Measurements from ENCODE around the gene STIMATE. TPM values are rescaled to one million over a fixed set of nuclear protein-coding genes. Genes with fewer than 3 reads are reported as not detected.

Gene STIMATE
- total and polyA plus RNA-seq, 2 experiments from 2014 or later: 7.3 to 17.4 TPM

DNA sequence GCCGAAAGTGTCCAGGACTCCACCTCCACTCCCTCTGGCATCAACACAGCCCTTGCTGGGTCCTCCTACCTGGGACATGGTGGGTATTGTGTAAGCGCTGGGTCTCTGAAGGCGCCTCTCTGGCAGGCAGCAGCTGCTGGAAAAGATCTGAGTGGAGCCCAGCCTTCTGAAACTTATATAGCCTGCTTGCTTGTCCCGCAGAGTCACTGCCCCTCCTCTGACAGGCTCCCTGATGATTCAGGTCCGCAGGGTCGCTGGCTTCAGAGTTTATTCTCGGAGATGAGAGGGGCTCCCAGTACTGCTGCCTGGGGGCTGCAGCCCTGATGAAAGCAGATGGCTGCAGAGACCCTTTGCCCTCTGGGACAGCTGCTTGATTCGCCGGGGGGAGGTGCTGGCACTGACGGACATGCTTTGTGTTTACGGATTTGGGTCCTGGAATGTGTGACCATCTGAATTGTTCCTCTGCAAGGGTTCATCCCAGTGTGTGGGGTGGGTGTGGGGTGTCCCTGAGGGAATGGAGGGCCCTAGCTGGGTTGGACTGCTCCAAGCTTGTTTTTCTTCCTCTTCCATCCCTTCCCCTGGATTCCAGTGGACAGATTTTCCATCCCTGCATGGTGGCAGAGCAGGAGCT lies 62.4 kb downstream of the STIMATE start, which contains the start of gene MUSTN1:
Gene MUSTN1 (minus strand): TSS at position 149 of the 631 bp plus-strand sequence. CDS start 71 bp downstream, at position 78.
- H3K4me1 ChIP-seq (ENCODE audit: low read depth): no peaks in the 10 kb centered on the region
- no peak within 1 kb of the TSS for H3K27ac ChIP-seq
- DNase-seq (ENCODE audit: low read depth in 1 of 2, low spot score in 1 of 2): peak; percentile 29 to 38
- TF ChIP-seq, protein P1, sequence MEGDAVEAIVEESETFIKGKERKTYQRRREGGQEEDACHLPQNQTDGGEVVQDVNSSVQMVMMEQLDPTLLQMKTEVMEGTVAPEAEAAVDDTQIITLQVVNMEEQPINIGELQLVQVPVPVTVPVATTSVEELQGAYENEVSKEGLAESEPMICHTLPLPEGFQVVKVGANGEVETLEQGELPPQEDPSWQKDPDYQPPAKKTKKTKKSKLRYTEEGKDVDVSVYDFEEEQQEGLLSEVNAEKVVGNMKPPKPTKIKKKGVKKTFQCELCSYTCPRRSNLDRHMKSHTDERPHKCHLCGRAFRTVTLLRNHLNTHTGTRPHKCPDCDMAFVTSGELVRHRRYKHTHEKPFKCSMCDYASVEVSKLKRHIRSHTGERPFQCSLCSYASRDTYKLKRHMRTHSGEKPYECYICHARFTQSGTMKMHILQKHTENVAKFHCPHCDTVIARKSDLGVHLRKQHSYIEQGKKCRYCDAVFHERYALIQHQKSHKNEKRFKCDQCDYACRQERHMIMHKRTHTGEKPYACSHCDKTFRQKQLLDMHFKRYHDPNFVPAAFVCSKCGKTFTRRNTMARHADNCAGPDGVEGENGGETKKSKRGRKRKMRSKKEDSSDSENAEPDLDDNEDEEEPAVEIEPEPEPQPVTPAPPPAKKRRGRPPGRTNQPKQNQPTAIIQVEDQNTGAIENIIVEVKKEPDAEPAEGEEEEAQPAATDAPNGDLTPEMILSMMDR (IDR thresholded peaks at IDR 0.05; ENCODE audit: low read depth, low read length): no peak
- no peaks in the 10 kb centered on the region for H3K27me3 ChIP-seq
- H3K36me3 ChIP-seq: no peaks in the 10 kb centered on the region
- H3K9me3 ChIP-seq (ENCODE audit: low read depth): no peaks in the 10 kb centered on the region
- no peak within 1 kb of the TSS for H3K4me3 ChIP-seq

DNA sequence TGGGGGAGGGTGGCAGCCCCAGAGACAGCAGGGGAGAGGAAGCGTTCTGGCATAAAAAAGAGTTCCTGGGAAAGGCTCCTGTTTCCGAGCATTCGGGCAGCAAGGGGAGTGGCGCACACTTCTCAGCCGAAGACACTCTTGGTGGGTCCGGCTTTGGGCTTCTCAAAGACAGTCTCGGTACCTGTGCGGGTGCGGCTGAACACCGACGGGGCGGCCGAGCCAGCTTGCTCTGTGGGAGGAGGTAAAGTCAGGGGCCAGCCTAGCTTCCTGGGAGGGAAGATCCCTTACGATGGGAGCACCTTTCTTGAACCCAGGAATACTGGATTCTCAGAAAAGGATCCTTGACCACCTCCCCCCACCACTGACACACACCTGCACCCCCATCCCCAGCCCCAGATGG lies 64.1 kb downstream of the STIMATE start:
- no peak overlapping the region for H3K4me3 ChIP-seq
- H3K4me1 ChIP-seq (ENCODE audit: low read depth): no peaks in the 10 kb centered on the region
- no peaks in the 10 kb centered on the region for H3K27me3 ChIP-seq

DNA sequence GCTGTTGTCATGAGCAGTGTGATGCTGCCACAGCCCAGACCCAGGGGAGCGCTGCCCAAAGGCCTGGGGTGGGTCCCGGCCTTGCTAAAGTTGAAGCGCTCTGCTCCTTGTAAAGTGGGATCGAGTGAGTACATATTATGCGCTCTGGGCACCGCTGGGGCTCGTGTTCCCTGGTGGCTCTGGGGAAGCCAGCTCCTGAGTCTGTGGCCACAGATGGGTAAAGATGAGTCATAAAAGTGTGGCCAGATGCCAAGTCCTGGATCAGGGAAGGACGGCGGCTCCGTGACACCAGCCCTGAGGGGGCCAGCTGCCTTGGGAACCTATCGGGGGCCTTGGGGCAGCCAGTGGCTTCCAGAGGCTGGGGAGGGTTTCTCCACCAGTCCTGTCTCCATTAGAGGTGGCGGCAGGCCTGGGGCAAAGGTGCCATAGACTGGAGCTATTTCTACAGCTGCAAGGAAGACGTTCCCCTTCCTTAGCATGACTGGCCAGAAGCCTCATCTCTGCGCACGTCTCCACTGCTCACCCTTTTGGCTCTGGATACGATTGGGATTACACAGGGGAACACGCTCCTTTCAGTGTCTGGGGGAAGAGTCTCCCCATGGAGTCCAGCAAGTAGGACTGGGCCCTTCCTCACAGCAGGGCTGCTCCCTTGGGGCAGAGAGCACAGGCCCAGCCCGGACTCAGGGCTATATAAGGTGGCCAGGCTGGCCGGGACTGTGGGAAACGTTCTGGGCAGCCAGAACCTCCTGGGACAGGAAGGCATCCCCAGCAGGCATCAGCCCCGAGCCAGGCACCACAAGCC lies 65.6 kb downstream of the STIMATE start:
- H3K4me3 ChIP-seq: no peak overlapping the region
- no peaks in the 10 kb centered on the region for H3K27me3 ChIP-seq
- H3K27ac ChIP-seq: no peak overlapping the region
- peak in 1 of 2 donors; percentile 74 for DNase-seq (ENCODE audit: low read depth in 1 of 2, low spot score in 1 of 2)
- TF ChIP-seq, protein P1 (IDR thresholded peaks at IDR 0.05; ENCODE audit: low read depth, low read length): no peak
- H3K9me3 ChIP-seq (ENCODE audit: low read depth): no peaks in the 10 kb centered on the region
- no peaks in the 10 kb centered on the region for H3K4me1 ChIP-seq (ENCODE audit: low read depth)
- no peaks in the 10 kb centered on the region for H3K36me3 ChIP-seq

More for the DNA sequence above, 64.1 kb downstream of the STIMATE start:
- DNase-seq (ENCODE audit: low read depth in 1 of 2, low spot score in 1 of 2): no peak
- H3K36me3 ChIP-seq: no peaks in the 10 kb centered on the region
- H3K9me3 ChIP-seq (ENCODE audit: low read depth): no peaks in the 10 kb centered on the region
- TF ChIP-seq, protein P1 (IDR thresholded peaks at IDR 0.05; ENCODE audit: low read depth, low read length): no peak
- H3K27ac ChIP-seq: no peak overlapping the region

DNA sequence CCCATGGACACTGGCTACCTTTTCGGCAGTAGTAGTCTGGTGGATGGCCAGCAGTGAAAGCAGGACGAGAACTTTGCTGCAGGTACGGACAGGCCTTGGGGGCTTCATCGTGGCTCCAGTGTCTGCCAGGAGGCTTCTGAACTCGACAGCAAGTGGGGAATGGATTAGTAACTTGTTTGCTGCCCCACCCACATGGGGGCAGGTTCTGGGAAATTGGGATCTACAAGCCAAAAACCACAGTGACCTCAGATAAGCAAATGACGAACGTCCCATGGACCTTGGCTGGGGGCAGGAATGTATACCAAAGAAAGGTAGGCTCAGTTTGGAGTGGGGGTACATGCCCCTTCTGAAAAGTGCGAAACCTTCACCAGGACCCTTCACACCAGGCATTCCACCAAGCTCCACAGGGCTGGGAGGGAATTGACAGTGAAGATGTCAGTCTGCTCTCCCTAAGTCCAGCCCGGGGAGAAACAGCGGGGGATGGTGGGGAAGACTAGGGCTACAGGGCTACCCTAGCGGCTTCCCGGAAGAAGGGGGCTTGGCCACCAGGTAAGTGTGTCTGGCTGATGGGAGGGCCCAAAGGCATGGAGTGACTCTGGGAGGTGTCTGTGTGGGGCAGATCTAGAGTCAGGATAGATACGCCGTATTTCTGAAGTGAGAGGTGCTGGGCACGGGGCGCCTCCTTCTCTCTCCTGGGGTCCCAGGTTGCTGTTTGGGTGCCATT lies 66.7 kb downstream of the STIMATE start, which contains the start of gene ITIH4:
Gene ITIH4 (minus strand): TSS at position 138 of the 724 bp plus-strand sequence. CDS start 30 bp downstream, at position 108.
- Histone ChIP-seq H3K4me3 (no peak within 1 kb of the TSS), H3K36me3 (no peaks in the 10 kb centered on the region), H3K27me3 (no peaks in the 10 kb centered on the region), H3K9me3 (ENCODE audit: low read depth) (no peaks in the 10 kb centered on the region), H3K4me1 (ENCODE audit: low read depth) (no peaks in the 10 kb centered on the region), H3K27ac (no peak within 1 kb of the TSS)
- TF ChIP-seq, protein P1 (IDR thresholded peaks at IDR 0.05; ENCODE audit: low read depth, low read length): no peak
- peak in 1 of 2 donors; percentile 18 for DNase-seq (ENCODE audit: low read depth in 1 of 2, low spot score in 1 of 2)

DNA sequence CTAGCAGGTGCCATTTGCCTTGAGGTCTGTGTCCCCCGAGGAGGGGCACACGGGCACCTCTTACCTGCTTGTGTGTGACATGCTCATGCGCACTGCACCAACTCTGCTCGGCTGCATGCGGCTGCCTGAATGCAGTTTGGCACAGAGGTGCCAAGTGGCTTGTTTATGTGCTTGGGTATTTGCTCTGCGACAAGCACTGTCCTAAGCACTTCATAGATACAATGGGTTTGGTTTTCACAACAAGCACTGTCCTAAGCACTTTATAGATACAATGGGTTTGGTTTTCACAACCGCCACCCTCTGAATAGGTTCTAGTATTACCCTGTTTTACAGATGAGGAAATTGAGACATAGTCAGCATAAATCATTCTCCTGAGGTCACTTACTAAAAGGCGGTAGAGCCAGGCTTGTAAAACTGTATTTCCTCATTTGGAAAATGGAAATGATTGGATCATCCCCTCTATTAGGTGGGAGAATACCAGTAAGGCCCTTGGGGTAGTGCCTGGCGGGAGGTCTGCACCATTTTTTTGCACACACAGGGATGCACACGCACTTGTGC lies 67.4 kb downstream of the STIMATE start:
- DNase-seq (ENCODE audit: low read depth in 1 of 2, low spot score in 1 of 2): no peak
- H3K4me1 ChIP-seq (ENCODE audit: low read depth): no peaks in the 10 kb centered on the region
- H3K27ac ChIP-seq: no peak overlapping the region
- TF ChIP-seq, protein P1 (IDR thresholded peaks at IDR 0.05; ENCODE audit: low read depth, low read length): no peak
- no peaks in the 10 kb centered on the region for H3K27me3 ChIP-seq
- no peaks in the 10 kb centered on the region for H3K9me3 ChIP-seq (ENCODE audit: low read depth)
- no peak overlapping the region for H3K4me3 ChIP-seq
- no peaks in the 10 kb centered on the region for H3K36me3 ChIP-seq

Data from cardiac muscle cell (in vitro differentiated cells and primary cell).